SHP77 treated with DMSO at 0.1 percent for 48 hours (cell line): ENCODE measurements around the gene ASB3.
"Not testable (repeated sequence)": the region's sequence is repeated elsewhere in the genome, so short reads cannot be mapped to it uniquely, and the experiment has no call there.

Experiments used
- DNase-seq: peaks from one replicate; lab custom pipeline; 2025; lab: John Stamatoyannopoulos, UW

Gene ASB3

DNA sequence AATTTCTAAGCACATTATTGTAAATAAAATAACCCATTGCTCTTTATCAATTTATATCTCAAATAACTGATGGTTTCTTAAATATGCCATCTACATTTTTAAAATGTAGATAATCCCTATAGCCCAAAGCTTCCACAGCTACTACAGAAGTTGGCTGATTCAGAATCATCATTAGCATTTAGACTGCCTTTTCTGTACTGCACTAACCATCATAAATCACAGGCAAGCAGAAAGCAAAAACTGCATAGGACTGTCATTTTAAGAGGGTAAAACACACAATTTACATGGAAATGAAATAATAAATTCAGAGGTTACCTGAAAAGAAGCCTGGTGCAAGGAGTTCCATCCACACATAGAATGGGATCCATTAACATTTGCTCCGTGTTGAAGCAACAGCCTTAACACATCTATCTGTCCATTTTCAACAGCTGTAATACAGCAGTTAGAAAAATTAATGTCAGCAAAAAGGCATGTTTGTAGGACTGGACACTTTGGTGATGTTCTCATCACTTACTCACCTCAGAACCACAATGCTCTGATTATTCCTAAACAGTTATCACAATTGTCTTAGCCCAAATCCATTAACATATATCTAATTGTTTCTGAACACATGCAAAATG lies 57.5 kb downstream of the ASB3 start:
- no peak for DNase-seq

GRCh38 chr2:53727921-53728320 lies 58.8 kb downstream of the ASB3 start:
- DNase-seq = no peak

- DNase-seq = no peak
Measured at GRCh38 chr2:53725662-53726061, 61.1 kb downstream of the ASB3 start.

DNA sequence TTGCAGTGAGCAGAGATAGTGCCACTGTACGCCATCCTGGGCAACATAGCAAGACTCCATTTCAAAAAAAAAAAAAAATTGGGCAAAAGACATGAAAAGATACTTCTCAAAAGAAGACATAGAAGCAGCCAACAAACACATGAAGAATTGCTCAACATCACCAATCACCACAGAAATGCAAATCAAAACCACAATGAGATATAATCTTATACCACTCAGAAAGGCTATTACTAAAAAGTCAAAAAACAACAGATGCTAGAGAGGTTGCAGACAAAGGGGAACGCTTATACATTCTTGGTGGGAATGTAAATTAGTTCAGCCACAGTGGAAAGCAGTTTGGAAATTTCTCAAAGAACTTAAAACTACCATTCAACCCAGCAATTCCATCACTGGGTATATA lies 62.2 kb downstream of the ASB3 start:
- no peak for DNase-seq

GRCh38 chr2:53720944-53721343 lies 65.8 kb downstream of the ASB3 start:
- not testable (repeated sequence) for DNase-seq

DNA sequence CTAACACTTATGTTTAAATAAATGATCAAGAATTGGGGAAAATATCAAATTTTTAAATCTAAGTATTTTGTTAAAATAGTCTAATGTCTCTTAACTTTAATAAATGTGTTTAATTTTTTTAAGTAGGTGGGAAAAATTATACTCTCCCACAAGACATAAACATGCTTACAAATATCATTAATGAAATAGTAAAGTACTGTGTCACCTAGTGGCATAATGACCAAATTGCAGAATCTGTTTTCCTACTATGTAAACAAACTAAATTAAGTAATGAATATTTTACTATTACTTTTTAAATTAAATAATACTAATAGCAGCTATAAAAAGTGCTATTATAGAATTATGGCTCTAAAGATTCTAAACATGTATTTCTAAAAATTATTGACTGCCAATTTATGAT lies 71.2 kb downstream of the ASB3 start:
- DNase-seq = peak; percentile 61

DNA sequence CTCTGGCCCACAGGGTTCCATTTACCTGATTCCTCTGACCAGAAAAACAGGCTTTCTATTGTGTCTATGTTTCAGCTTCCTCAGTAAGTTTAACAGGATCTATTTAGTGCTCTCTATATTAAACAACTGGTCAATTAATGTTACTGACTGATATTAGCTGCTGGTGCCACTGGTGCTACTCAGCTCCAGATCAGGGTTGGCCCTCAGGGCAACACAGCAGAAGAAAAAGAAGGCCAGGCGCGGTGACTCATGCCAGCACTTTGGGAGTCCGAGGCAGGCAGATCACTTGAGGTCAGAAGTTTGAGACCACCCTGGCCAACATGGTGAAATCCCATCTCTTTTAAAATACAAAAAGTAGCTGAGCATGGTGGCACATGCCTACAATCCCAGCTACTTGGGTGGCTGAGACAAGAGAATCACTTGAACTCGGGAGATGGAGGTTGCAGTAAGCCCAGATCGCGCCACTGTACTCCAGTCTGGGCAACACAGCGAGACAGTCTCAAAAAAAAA lies 75.4 kb downstream of the ASB3 start:
- no peak for DNase-seq

- no peak for DNase-seq
Measured at GRCh38 chr2:53708988-53709387, 77.8 kb downstream of the ASB3 start.

GRCh38 chr2:53701221-53701620 lies 85.5 kb downstream of the ASB3 start:
- DNase-seq = no peak

DNA sequence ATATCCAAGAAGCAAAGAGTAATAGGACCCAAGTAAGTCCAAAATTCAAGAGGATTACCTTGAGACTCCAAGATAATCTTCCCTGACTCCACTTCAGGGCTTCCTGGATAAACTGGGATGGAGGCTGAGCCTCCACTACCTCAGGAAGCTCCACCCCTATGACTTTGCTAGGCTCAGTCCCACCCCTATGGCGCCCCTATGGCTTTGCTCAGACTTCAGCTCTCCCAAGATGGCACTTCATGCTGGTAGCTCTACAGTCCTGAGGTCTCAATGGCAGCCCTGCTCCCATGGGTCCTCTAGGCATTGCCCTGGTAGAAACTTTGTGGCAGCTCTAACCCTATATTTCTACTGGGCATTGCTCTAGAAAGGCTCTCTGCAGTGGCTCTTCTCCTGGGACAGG lies 89.1 kb downstream of the ASB3 start:
- no peak for DNase-seq

- no peak for DNase-seq
Measured at GRCh38 chr2:53697092-53697491, 89.7 kb downstream of the ASB3 start.

DNA sequence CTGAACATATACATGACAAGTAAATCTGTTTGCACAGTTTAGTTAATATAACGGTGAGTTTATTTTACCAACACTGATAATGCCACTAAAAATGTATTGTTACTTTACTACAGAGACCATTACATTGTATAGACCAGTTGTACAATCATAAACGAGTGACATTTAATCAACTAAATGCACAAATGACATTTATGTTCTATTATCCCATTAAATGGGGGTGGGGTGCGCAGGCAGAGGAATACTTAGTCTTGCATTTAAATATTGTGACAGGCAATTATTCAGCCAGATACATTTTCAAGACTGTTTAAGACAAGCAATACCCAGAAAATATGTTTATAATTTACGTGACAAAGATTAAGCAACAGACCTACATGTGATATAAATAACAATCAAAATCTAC lies 91.2 kb downstream of the ASB3 start:
- no peak for DNase-seq

GRCh38 chr2:53694096-53694771 lies 92.5 kb downstream of the ASB3 start:
- DNase-seq = no peak

GRCh38 chr2:53690876-53691275 lies 95.9 kb downstream of the ASB3 start:
- no peak for DNase-seq

GRCh38 chr2:53672881-53673522 lies 113.8 kb downstream of the ASB3 start:
- no peak for DNase-seq

DNA sequence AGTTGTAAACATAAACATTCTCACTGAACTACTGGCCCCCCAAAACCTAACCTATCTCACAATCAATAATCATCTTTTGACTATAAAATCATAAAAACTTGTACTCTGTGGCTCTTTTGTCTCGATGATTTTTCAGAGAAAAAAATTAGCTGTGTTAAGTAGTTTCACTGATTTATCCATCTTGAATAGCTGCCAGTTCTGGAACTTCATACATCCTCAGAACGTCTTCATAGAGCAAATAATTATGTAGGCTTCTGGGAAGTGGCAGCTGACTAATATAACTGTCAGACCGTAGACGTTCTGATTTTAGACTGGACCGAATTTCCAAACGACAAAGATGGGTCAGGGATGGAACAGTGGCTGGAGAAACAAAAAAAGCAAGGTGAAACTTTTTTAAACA lies 116.4 kb downstream of the ASB3 start:
- DNase-seq = no peak

DNA sequence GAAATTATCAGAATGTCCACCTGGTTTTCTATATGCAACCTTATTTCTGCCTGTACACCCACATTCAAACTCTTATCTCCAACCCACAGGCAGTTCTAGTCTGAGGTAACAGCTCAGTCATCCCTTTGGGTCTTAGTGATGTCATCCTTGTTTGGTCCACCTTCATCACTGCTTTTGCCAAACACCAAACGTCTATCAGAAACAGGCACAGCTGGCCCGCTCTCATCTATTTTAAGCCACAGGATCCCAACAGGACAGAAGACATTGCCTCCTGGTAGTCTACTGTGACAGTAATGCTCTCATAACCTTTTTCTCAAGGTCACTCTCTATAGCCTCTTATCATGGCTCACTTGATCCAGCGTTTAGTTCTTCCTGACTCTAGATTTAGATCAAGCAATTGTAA lies 118.1 kb downstream of the ASB3 start:
- peak; percentile 43 for DNase-seq

GRCh38 chr2:53667130-53667529 lies 119.6 kb downstream of the ASB3 start:
- not testable (repeated sequence) for DNase-seq

DNA sequence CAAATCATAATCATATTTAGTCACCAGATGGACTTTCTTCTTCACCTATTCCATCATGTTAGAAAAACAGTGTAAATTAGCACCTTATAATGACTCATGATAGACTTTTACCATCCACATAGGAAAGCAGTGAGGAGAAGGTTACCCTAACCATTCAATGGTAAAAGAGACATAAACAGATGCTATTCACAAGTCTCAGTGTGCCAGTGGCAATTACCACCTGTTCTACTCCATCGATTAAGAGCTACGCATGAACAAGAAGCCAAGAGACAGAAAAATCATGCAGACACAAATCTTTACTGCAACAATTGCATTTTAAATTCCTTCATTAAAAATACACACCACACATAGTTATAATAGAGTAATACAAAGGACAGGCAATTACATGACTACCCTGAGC lies 125.9 kb downstream of the ASB3 start:
- no peak for DNase-seq

- DNase-seq = not testable (repeated sequence)
Measured at GRCh38 chr2:53658474-53658873, 128.3 kb downstream of the ASB3 start.

GRCh38 chr2:53655256-53655655 lies 131.5 kb downstream of the ASB3 start:
- no peak for DNase-seq

DNA sequence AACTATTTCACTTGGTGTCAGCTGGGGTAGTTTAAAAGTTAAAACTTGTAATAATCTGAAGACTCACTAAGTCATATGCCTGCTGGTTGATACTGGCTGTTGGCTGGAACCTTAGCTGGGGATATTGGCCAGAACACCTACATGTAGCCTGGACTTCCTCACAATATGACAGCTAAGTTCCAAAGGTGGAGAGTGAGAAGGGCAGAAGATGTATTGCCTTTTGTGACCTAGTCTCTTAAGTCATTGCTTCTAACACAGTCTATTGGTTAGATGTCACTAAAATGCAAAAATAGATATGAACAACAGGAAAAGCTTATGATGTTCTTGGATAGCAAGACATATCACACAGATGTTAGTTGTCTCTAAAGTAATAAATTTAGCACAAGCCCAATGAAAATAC lies 132.4 kb downstream of the ASB3 start:
- DNase-seq = no peak

- no peak for DNase-seq
Measured at GRCh38 chr2:53652131-53652530, 134.6 kb downstream of the ASB3 start.
